Activated CD8-positive, alpha-beta memory T cell treated with anti-CD3 and anti-CD28 coated beads for 4 hours (primary cell): Measurements from ENCODE around the gene NHS.
A peak's percentile ranks its signal among the peaks of the same experiment; 100 is the strongest.

ENCODE experiments used
- DNase-seq, 2 donors: peaks; one replicate each; pipeline ENCODE4 v3.0.0-alpha.2; 2020; ENCODE audit warnings: low read depth in 2 of 2

Gene NHS

DNA sequence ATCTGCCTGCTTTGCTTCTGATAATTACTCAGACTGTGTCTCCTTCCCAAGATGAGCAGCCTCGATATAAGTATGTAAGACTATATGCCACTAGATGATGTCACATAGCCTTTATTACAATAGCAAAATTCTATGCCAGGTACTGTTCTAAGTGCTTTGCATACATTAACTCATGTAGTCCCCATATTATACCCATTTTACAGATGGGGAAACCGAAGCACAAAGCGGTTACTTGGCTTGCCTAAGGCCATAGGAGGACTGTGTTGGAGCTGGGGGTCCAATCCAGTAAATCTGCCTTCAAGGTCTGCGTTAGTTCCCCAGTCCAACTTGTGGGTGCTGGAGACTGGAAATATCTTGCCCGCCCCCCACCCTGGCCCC, 361.5 kb downstream of the NHS start:
- DNase-seq = no peak

DNA sequence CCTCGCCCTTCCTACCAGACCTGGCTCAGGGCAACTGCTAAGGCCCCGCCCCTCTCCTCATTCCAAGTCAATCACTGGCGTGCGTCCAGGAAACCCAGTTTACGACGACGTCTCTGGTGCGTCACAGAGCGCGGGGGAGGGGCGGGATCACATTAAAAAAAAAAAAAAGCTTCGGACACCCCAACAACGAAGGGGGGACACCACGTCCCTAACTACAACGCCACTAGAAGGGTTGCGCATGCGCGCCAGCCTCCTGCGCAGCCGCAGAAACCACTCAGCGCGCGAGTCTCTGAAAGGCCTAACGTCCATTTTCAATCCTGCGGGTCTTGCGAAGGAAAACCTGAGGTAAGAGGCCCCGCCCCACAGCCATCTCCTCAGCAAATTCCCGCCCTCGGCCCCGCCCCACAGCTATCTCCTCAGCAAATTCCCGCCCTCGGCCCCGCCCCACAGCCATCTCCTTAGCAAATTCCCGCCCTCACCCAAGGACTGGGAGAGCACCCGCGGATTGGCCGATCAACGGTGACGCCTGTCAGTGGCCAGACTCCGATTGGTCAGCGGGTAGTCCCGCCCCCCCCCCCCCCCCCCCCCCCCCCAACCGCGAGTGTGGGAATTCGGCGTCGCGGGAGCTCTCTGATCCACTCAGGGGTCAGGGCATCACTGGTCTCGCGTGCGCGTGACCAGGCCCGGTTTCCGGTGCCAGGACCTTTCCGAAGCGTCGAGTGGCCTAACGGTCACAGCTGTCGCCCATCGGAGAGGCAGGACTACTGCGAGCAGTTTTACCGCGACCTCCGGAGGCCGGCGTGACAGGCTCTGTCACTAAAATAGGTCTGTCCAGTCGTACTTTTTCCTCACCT, 362.1 kb downstream of the NHS start, which contains the start of gene SCML1:
SCML1 (plus strand) TSS at position 638 of the 854 bp plus-strand sequence. CDS start 6,694 bp downstream, outside the sequence.
- DNase-seq = peak; percentile 72 to 83

DNA sequence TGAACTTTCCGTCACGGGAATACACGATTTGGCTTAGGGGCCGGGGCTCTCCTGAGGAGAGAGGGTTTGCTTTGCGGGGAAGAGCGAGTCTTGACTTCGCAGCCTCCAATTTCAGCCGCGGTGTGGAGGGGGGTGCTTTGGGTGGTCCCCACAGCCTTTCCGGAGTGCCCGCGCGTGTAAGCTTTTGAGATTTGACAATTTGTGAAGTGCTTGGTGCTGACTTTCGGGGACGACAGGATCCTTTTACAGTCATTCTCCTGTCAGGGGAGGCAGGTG, 362.6 kb downstream of the NHS start:
- DNase-seq = no peak

DNA sequence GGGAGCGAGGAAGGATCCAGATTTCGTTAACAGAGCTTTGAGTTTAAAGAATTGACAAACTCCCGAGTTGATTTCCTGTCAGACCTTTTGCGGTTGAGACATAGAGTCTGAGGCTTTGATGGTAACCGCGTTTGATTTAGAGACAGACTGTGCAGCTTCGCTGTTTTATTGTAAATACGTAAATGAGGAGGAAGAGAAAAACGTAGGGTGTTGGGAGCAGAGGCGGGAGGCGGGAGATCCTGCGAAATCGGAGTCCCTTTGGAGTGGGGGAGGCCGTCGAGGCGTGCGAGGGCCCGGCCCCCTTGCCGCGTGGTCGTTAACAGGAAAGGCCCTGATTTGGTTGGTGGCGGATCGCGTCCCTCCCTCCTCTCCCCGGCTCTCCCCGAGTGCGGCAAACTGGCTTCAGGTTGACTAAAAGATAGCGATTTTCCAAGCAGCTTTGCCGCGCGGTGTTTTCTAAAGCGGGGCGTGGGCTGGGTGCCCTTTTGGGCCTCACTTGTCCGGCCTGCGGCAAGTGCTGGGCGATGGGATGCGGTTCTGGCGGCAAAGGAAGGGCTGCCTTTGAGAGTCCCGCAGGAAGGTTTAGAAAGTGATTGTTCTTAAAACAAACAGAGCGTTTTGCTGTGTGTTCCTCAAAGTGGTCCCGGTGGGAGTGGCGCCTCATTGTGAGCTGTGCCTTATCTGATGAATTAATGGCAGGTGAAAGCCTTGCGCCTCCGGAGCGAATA, 363.1 kb downstream of the NHS start:
- no peak for DNase-seq

DNA sequence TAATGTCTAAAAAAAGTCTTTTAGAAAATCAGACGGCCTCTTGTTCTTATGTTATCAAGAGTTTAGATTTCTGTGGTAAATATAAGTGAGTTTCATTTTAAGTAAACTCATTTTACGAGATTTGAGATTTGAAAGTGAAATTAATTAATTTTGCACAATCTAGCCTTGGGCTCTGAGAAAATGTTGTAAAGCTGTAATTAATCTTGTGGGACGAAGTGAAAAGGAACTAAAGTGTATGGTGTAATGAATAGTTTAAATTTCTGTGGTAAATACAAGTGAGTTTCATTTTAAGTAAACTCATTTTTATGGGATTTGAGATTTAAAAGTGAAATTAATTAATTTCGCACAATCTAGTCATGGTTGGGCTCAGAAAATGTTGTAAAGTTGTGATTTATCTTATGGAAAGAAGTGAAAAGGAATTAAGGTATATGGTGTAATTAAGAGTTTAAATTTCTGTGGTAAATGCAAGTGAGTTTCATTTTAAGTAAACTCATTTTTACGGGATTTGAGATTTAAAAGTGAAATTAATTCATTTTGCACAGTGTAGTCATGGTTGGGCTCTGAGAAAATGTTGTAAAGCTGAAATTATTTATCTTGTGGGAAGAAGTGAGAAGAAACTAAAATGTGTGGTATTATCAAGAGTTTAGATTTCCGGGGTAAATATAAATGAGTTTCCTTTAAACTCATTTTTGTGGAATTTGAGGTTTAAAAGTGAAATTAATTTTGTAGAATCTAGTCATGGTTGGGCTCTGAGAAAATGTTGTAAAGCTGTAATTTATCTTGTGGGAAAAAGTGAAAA, 363.9 kb downstream of the NHS start:
- DNase-seq = no peak

DNA sequence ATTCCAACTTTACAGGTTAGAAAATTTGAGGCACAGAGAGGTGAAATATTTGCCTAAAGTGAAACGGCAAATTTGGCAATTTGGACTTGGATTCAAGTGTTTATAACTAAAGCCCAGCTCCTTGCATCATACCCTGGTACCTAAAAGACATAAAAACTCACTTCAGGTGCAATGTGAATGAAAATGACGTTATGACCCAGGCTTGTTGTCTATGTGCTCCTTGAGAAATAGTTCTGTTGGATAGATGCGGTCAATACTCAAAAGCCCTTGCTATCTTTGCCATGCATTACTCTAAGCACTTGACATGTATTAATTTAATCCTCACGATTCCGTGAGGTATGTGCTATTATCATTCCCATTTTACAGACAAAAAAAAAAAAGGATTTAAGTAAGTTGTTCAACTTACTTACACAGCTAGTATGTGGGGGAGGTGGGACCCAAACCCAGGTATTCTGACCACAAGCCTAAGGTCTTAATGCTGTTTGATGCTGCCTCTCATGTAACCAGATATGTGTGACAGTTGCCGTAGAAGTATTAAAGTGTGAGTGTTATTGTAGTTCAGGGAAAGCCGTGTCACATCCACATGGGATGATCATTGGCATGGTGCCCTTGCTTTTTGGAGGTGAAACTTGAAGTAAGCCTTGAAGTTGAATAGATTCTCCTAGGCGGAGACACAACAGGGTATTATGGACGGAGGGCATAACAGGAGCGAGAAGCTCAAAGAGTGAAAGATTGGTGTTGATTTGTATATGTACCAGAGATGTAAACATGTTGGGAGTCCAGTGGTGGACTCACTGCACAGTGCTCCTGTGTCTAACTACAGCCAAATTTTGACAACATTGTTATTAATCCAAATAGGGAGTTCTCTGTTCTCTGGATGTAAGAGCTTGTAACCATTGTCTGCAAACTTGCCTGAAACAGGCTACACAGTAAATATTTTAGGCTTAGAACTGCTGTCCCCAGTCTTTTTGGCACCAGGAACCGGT, 365.4 kb downstream of the NHS start:
- DNase-seq = no peak

DNA sequence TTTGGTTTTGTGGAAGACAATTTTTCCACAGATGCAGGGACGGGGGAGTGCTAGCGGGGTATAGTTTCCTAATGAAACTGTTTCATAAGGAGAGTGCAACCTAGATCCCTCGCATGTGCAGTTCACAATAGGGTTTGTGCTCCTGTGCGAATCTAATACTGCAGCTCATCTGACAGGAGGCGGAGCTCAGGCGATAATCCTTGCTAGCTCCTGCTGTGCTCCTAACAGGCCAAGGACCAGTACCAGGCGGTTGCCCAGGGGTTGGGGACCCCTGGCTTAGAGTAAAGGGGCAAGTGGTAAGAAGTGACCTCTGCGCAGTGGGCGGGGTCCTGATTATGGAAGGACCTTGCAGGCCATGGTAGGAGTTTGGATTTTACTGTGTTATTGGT, 366.1 kb downstream of the NHS start:
- DNase-seq = no peak

DNA sequence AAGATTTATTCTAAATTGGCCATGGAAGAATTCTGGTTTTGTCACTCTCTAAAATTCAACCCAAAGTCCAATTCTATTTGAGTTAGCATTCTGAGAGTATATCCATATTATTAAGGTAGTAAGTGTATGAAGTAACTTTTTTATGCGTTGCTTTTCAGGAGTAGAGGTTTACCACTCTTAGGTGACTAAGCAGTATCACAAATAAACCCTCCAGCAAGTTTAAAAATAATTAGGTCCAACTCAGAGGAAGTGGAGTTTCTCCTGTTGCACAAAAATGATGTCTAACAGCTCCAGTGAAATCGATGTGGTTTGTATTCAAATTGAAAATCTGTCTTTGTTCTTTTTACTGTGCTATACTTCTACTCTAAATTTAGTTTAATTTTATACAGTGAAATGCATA, 368.9 kb downstream of the NHS start:
- no peak for DNase-seq

DNA sequence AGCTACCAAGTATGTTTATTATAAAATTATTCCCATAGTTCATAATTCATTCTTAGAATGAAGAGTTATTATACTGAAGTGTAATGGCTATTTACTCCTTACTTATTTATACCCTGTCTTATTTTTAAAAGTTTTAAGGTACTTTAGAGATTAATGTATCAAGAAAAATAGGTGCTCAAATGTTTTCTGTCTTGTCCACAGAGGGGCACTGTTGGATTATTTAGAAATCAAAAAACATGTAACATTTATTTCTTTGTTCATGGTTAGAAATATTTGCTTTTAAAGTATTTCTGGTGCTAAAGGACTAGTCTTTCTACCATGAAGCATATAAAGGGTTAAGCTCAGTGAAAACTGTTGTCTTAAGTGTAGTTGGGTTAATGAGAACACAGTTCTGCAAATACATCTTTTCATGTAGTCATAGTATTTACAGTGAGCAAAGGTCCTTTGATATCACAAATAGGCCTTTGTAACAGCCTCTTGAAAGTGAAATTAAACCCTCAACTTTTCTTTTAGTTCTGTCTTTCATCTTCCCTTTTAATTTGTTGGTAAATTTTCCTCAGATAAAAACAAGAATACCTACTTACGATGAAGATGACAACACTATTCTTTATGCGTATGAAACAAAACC, 370.0 kb downstream of the NHS start:
- no peak for DNase-seq

DNA sequence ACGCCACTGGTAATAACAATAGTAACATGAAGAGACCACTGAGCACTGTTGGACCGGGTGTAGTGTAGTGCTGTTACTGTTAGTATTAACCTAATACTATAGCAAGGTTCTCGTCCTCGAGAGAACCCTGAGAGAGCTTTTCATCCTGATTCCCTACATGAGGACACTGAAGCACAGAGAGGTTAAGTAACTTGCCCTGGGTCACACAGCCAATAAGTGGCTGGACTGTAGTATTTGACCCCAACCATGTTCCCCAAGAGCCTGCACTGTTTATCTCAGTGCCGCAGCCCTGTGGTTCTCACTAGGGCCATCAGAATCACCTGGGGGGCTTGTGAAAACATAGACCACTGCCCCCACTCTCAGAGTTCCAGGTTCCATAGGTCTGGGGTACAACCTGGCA, 372.7 kb downstream of the NHS start:
- DNase-seq = no peak

DNA sequence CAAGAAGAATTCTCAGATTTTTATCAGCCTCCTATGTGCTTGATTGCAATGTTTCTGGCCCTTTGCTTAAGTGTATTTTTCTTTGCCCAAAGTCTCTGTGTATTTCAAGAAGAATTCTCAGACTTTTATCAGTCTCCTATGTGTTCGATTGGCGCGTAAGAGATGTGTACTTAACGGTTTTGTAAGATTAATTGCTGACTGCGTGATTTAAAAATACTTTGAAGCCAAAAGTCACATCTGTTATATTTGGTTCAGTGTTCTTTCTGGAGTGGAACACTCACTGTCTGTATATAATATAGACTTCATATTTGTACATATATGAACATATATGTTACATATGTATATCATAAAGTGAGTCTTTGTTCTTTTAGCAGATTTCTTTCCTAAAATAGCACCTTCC, 373.7 kb downstream of the NHS start:
- no peak for DNase-seq

DNA sequence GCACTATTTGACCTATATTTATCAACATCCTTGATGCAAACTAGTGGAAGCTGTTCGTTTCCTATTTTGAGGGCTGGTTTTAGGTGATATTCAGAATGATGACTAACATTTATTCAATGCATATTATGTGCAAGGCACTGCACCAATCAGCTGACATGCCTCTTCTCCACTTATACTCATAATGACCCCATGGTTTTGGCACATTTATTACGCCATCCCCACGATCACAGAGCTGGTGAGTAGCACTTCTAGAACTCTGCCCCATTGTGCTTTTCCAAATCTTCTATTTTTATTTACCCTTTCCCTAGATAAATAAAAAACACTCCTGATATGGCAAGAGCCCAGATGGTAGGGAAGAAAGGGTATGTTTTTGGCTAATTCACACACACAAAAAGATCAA, 375.4 kb downstream of the NHS start:
- no peak for DNase-seq

DNA sequence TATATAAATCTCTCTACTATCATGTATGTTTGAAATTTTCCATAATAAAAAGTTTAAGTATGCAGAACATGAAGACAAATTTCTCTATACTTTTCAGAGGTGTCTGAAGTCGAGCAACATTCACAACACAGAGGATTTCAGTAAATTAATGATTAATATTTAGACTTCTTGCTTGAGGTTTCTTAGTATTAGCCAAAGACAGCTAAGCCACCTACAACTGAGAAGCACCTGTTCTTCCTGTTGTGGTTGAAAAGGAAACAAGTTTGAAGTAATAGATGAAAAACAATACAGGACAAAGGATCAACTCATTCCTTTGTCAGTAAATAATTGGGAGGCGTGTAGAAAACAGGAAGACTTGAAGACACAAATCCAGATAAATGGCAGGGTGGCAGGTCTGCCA, 383.4 kb downstream of the NHS start:
- DNase-seq = no peak

DNA sequence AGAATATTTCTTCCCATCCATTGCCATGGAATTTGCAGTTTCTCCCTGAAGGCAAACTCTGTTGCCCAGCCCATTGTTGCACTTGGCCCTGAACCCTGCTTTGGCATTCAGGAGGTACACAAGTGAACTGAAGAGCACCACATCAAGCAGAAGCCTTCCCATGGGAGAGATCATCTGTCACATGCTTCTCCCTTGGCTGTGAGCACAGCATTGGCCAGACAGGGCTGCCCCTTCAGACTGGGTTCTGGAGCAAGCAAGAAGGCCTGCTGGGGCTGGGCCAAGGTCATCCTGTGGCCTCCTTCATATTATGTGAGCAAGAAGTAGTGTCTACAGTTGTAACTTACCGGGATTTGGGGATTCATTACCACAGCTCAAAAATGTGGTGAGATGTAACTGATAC, 385.0 kb downstream of the NHS start:
- no peak for DNase-seq

DNA sequence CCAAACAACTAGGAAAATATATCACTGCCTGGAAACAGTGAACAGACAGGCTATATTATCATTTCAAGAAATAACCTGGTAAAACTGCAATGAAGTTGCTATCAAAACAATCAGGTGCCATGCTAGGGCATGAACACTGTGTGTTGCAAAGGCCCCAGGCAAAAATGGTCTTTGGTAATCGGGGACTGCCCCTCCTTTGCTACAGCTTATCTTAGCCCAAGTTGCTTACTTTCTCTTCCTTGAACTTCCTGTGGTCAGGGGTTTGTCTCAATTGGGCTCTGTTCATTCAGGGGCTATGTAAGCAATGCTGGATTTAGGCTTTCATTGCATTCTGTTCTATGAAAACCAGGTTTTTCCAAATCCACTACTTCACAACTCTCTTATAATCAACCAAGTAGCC, 392.7 kb downstream of the NHS start:
- DNase-seq = no peak

DNA sequence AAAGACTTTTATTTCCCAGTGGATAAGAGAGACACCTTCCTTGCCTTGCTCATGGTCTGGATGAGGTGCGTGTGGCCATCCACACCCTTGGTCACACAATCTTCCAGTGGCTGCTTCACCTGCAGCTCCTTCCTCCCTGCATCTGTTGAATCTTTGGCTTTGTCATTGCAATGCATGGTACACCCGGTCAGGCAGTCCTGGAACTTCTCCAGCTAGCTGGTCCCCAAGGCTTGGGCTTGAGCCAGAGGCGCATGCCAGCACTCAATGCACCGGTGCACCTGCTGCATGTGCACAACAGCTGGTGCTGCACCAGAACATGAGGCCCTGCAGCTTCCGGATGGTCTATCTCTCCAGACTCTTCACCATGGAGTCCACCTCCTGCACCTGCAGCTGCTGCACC, 394.0 kb downstream of the NHS start:
- no peak for DNase-seq

DNA sequence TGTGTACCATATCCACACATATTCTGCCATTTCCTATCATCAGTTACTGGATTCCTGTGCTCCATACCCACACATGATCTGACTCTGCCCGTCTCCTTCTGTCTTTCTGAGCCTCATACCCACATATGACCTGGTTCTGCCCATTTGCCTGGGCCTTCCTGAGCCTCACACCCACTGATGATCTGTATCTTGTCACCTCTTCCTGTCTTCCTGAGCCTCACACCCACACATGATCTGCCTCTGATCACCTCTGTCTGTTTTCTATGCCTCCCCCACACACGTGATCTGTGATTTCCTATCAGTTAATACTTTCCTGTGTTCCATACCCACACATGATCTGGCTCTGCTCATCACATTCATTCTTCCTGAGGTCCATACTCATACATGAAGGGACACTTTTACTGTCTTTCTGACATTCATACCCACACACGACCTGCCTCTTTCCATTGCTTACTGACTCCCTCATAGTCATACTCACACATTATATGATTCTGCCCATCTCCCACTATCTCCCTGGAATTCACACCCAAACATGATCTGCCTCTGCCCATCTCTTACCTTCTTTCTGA, 394.8 kb downstream of the NHS start:
- DNase-seq = no peak

DNA sequence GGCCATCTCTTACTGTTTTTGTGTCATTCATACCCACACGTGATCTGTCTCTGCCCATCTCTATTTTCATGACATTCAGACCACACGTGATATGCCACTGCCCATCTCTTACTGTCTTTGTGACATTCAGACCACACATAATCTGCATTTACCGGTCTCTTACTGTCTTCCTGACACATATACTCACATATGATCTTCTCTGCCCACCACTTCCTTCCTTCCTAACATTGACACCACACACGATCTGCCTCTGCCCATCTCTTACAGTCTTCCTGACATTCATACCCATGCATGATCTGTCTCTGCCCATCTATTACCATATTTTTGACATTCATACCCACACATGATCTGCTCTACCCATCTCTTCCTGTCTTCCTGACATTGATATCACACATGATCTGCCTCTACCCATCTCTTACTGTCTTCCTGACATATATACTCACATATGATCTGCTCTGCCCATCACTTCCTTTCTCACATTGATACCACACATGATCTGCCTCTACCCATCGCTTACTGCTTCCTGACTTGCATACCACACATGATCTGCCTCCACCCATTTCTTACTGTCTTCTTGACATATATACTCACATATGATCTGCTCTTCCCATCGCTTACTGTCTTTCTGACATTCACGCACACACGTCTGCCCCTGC, 398.3 kb downstream of the NHS start:
- no peak for DNase-seq

DNA sequence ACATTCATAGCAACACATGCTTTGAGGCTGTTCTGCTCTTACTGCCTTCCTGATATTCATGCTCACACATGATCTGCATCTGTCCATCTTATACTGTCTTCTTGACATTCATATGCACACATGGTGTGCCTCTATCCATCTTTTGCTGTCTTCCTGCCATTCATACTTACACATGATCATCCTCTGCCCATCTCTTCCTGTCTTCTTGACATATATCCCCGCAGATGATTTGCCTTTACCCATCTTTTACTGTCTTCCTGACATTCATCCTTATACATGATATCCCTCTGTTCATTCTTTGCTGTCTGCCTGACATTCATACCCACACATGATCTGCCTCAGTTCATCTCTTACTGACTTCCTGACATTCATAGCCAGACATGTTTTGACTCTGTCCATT, 399.1 kb downstream of the NHS start:
- no peak for DNase-seq

DNA sequence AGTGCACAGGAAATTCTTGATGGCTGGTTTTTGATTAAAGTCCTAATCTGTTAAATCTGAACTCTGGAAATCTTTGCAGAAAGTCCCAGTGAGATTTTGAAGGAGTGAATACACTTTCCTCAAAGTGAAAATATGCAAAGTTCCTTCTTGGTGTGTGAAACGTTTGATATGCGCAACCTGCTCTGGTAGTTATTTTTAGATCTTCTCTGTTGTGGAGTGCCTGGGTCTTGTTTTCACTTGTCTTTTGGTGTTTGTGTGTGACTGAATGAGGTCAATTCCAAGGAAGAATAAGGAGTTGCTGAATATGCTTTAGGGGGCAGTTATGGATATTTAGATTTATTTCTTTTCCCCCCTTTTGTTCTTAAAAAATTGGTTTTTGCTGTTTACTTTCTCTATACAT, 404.0 kb downstream of the NHS start:
- DNase-seq = no peak
